UCSD-AML1 (cell line): Measurements from ENCODE around the gene ALPP.
"Not testable (repeated sequence)": the region's sequence is repeated elsewhere in the genome, so short reads cannot be mapped to it uniquely, and the experiment has no call there.

ENCODE experiments used
- DNase-seq: peaks from one replicate; lab custom pipeline; 2025; ENCODE audit not compliant: unreplicated experiment; lab: John Stamatoyannopoulos, UW

ALPP gene

DNA sequence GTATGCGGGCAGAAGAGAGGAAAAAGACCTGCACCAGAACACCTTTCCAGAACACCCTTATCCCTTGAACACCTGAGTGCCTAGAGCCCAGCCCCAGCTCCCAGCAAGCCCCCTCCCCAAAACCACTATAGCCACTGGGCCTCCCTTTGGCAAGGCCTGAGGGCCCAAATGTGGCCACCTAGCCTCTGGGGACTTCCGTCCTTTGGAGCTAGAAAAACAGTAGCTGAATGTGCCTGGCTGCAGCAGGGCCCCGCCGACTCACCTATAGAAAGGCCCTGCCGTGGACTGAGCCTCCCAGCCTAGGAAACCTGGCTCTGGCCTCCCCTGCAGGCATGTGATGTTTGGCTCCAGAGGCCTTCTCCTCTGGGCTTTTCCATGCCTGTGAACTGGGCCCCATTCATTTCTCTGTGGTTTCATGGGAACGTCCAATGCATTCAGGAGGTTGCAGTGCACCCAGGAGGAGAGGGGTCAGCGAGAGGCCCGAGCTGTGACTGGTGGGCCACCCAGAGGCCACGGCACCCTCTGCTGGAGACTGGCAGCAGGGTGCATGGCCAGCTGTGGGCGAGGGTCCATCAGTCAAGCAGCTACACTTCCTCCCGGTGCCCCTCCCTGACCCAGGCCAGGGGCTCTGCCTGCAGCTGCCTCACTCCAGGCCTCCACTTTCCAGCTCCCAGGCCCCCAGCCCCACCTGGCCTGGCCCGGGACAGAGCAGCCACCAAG is 15.3 kb upstream of the ALPP start:
- not testable (repeated sequence) for DNase-seq

DNA sequence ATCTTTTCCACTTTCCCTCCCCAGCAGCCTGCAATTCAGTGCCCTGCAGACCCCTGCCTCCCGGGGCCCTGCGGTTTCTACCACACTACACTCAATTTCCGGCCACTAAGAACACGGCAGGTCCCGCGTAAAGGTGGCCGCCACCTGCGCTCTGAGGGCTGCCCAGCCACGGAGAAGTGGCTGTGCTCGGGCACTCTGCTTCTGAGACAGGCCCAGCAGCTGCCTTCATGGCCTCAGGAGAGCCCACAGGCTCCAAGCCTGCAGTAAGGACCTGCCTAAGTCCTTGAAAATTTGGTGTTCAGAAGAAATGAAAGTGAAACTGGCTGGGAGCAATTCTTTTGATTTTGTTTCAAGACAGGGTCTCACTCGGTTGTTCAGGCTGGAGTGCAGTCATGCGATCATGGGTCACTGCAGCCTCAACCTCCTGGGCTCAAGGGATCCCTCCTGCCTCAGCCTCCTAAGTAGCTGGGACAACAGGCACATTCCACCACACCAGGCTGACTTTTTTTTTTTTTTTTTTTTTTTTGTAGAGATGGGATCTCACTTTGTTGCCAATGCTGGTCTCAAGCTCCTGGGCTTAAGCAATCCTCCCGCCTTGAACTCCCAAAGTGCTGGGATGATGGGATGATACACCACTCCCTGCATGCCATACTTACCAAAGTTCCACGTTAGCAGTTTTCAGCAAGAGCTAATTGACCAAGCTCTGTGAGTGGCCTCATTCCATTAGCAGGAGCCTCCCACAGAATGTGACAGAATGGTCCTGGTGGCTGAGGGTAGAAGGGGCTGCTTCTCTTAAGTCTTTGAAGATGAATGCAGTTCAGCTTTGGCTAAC is 14.6 kb upstream of the ALPP start:
- DNase-seq: peak; percentile 36

DNA sequence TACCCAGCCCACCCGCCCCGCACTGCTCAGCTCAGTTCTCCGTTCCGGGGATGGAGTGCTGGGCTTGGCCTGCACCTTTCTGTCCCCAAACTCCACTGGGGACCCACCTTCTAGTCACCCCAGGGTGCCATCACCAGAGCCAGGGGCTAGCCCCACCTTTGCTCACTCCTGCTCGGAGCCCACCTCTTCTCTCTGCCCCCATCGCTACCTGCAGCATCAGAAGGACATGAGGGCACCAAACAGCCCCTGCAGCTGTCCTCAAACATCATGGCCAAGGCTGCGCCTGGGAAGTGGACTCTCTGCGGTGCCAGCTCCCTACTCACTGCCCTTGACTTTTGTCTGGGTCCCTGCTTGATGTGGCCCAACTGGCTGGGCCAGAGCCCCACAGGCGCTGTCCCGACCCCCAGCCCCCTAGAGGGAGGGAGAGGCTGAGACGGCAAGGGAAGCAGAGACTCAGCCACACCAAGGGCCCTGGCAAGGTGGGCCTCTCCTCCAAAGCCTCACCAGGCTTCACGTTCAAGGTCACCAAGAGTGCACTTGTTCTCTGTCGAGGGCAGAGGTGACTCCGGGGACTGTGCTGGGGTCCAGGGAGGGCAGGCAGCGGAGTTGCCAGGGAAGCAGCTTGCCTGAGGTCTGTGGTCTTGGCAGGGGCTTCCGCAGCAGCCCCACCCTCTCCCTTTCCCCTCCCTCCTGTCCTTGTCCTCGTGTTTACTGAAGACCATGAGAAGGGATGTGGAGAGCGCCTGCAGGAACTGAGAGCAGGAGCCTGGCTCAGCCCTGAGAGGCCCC is 13.6 kb upstream of the ALPP start:
- peak; percentile 75 for DNase-seq

- peak; percentile 75 for DNase-seq
Observed at GRCh38 chr2:232365621-232366321, 12.8 kb upstream of the ALPP start.

DNA sequence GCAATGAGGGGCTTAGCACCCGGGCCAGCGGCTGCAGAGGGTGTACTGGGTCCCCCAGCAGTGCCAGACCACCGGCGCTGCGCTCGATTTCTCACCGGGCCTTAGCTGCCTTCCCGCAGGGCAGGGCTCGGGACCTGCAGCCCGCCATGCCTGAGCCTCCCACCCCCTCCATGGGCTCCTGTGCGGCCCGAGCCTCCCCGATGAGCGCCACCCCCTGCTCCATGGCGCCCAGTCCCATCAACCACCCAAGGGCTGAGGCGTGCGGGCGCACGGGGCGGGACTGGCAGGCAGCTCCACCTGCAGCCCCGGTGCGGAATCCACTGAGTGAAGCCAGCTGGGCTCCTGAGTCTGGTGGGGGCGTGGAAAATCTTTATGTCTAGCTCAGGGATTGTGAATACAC is 12.1 kb upstream of the ALPP start:
- not testable (repeated sequence) for DNase-seq

DNA sequence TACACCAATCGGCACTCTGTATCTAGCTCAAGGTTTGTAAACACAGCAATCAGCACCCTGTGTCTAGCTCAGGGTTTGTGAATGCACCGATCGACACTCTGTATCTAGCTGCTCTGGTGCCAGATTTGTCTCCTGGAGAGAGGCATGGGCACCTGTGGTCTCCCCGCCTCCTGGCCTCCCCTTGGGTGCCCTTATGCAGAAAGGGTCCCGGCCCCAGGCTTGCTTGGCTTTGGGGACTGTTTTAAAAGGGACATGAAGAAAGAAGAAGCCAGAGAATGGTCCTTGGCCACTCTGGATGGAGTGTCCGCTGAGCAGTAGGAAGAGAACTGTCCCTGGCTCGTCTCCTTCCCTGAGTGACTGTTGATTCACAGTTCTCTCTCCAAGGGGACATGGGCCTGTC is 11.5 kb upstream of the ALPP start:
- DNase-seq: no peak

DNA sequence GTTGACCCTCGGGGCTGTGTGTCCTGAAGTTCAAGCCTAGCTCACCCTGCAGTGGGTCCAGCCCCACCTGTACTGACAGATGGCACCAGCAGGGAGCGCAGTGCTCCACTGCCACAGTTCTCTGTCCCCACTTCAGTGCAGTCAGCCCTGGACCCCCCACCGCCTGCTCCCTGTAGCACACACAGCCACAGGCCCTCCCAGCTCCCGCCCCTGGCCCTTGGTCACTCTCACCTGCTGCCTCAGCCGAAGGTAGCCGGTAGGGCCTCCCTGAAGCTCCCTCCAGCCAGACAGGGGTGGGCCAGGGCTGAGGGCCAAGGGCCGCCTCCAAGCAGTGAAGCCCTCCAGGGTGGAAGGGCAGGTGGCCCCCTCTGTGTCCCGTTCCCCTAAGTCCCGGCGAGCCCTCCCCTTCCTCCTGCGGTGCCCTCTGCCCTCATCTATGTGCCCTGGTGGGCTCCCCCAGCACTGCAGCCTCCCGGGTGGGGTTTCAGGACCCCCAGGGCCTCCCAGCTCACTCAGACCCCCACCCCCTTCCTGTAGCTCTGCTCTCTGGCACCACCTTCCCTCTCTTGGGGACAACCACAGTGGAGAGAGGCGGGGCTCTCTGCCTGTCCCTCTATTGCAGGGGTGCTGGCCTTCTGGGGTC is 10.8 kb upstream of the ALPP start:
- DNase-seq: no peak

DNA sequence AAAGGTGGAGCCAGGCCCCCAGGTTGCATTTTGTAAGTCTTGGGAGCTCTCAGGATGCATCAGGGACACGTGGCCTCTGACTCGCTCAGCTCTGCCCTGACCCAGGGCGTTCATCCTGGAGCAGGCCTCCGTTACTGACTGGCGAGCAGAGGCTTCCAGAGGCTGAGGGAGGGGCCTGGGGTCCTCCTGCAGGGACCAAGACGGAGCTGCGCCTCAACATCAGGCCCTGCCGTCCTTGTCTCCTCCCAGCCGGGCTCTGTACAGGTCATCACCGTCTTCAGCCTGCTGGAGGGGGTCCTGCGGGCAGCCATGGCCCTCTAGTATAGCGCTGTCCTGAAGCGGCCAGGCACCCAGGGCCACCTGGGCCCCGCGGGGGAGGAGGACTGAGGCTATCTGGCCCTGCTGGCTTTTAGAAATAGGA is 10.2 kb upstream of the ALPP start:
- no peak for DNase-seq

- no peak for DNase-seq
Observed at GRCh38 chr2:232369126-232369951, 9.2 kb upstream of the ALPP start.

DNA sequence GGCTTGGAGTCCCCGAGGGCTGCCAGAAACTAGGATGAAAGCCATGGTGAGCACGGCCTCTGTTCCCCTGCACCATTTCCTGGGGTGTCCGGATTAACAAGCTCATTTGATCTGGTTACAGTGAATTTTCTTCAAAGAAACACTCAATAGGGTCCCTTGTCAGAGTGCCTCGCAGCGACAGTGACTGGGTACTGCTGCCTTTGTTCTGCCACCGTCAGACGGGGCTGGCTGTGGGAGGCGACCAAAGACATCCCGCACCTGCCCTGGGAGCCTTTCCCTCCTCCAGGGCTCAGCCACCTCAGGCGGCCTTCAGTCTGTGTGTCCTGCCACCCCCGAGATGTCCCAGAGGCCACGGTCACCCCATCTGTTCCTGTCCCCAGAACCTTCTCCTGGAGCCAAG is 8.5 kb upstream of the ALPP start:
- not testable (repeated sequence) for DNase-seq

GRCh38 chr2:232372231-232373208 is 6.0 kb upstream of the ALPP start:
- DNase-seq: no peak

DNA sequence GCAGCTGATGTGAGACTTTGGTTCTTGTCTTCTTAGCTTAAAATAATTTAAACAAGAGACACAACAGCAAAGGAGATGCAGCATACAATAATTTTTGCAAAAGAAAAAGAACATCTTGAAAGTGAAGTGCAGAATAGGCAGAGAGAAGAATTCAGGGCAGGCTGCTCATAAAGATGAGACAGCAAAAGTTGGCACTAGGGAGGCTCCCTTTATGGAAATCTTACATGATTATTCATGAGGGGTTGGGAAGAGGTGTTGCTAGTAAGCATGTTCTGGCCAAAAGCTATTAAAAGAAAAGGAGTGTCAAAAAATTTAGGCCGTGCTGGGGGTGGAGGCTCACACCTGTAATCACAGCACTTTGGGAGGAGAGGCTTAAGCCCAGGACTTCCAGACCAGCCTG is 4.2 kb upstream of the ALPP start:
- DNase-seq: no peak

DNA sequence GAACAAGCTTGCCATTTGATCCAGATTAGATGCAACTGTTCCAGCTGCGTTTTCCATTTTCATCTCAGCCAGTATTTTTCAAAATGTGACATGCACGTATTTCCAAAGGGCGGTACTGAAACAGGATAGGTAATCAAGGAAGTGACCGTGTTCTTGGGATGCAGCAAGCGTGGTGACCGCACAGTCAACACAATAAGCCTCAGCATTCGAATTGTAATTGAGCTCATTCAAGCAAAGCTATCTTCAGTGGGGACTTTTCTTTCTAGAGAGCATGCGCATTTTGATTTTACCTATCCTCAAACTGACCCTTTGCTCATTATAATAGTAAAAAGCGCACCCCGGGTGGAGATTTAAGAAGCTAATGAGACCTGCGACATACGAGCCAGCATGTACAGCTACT is 3.4 kb upstream of the ALPP start:
- DNase-seq: no peak

GRCh38 chr2:232376260-232376659 is 2.3 kb upstream of the ALPP start:
- DNase-seq: no peak

GRCh38 chr2:232376713-232377112 is 1.8 kb upstream of the ALPP start:
- no peak for DNase-seq

DNA sequence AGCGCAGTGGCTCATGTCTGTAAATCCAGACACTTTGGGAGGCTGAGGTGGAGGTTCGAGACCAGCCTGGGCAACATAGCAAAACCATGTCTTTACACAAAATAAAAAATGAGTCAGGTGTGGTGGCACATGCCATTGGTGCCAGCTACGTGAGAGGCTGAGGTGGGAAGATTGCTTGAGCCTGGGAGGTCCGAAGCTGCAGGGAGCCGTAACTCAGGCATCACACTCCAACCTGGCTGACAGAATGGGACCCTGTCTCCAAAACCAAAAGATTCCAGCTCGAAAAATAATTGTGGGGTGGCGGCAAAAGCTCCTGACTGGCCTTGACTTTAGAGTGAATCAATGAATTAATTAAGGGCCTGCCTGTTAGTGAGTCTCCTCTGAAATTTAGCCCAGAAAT is 1.2 kb upstream of the ALPP start:
- DNase-seq: no peak

- no peak for DNase-seq
Observed at GRCh38 chr2:232377841-232378734, 463 bp upstream of the ALPP start.
